ENCODE data around the gene RXYLT1.
A peak's percentile ranks its signal among the peaks of the same experiment; 100 is the strongest.
"Not testable (repeated sequence)": the region's sequence is repeated elsewhere in the genome, so short reads cannot be mapped to it uniquely, and the experiment has no call there.

Gene RXYLT1

DNA sequence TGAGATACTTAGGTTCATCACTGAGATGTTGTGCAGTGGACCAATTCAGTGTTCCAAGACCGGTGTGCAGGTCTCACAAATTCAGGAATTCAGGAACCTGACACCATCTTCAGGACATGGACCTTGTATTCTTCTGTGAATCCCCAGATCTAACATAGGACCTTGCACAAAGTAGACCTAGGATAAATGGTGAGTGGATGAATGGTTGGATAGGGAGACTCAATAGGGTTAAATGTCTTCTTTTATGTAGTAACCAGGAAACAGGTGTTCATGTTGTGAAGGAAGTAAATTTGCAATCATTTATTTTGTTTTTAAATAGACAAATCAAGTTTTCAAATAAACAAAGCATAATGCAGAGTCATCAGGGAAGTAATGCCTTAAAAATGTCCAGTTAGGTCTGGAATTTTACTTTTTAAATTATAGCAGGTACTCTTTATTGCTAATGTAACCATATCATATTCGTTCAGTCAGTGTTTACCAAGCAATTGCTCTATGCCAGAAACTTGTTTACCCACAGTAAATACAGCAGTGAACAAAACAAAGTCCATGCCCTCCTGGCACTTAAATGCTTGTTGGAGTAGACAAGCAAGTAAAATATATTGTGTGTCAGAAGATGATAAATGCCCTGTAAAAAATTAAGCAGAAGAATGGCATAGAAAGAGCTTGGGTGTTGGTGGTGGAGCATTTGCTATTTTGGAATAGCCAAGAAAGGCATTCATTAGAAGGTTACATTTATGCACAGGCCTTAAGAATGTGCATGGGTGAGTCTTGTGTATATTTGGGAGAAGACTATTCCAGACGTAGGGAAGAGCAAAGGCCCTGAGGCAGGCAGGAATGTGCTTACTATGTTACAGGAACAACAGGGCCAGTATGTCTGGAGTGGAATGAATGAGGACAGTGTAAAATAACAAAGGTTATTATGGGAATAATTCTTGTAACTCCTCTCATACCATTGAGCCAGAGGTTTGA, 26.3 kb downstream of the RXYLT1 start:
- DNase-seq, result no peak

DNA sequence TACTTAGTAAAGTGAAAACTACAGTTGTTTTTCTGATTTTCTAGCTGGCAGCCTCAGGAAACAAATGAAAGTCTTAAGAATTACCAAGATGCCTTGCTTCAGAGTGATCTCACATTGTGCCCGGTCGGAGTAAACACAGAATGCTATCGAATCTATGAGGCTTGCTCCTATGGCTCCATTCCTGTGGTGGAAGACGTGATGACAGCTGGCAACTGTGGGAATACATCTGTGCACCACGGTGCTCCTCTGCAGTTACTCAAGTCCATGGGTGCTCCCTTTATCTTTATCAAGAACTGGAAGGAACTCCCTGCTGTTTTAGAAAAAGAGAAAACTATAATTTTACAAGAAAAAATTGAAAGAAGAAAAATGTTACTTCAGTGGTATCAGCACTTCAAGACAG, 28.9 kb downstream of the RXYLT1 start:
- no peak for DNase-seq

DNA sequence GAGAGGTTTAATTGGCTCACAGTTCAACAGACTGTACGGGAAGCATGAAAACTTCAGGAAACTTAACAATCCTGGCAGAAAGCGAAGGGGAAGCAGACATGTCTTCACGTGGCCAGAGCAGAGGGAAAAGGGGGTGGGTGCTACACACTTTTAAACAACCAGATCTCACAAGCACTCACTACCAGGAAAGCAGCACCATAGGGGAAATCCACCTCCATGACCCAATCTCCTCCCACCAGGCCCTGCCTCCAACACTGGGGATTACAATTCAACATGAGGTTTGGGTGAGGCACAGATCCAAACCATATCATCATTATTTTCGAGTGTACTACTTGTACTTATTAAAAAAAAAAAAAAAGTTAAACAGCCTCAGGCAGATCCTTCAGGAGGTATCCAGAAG, 29.9 kb downstream of the RXYLT1 start:
- DNase-seq, result no peak

DNA sequence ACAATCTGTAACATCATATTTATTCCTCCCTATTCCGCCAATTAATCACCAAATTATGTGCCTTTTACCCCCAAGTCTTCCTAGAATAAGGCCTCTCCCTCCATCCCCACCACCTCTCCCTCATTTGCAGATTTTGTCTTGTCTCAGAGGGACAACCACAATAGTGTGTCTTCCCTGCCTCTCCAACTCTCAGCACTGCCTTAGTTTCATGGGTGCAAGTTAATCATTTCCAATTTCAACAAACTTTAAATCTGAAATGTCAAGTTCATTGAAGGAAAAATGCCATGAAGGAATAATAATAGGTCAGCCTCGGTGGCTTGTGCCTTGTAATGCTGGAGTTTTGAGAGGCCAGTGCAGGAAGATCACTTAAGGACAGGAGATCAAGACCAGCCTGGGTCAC, 31.6 kb downstream of the RXYLT1 start:
- DNase-seq, result no peak

DNA sequence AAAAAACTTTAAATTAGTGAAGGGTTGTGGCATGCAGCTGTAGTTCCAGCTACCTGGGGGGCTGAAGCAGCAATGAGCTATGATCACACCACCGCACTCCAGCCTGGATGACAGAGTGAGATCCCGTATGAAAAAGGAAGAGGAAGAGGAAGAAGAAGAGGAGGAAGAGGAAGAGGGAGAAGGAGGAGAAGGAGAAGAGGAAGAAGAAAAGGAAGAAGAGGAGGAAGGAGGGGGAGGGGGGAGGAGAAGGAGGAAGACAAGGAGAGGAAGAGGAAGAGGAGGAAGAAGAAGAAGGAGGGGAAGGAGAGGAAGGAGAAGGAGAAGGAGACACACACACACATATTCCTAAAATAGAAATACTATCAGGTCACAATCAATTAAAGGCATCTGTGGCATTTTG, 32.0 kb downstream of the RXYLT1 start:
- DNase-seq, result no peak

DNA sequence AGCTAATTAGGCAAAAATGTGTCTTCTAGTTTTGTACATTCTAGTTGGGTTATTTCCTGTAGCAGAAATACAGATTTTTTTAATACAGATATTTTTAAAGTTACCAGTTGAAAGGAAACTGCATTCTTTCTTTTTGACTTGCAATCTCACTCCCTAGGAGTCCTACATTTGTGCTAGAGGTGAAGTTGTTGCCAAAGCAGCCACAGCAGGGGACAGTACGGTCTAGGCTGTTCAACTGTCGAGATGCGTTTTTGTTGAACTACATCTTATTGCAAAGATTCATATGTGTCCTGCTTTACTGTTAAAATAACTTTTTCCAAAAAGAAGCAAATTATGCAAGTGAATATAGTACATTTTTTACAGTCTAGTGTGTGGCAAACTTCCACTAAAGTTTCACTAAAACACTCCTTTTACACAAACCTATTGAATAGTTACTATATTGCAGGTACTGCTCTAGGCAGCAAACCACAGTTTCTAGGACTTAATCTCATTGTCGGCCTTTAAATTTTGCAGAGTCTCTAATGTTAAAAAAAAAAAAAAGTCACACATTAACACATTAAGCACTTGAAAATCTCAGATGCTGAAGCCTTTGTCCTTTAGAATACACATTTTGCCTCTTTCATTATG, 34.5 kb downstream of the RXYLT1 start:
- no peak for DNase-seq

DNA sequence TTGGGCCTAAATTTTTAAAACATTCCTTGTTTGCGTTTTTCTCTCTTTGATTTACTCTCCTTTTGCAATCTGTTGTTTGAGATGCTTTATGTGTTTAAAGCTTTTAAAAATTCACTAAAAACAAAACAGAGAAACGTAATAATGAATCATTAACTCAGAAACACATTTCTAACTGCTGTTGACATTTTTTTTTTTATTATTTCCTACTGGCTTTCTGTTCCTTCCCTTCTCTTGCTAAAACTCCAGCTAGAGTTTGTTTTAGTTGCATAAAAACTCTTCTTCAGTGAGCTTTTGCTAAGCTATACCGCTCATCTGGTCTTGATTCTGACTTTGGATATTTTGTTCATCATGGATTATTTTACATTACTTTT, 35.8 kb downstream of the RXYLT1 start:
- DNase-seq, result no peak

DNA sequence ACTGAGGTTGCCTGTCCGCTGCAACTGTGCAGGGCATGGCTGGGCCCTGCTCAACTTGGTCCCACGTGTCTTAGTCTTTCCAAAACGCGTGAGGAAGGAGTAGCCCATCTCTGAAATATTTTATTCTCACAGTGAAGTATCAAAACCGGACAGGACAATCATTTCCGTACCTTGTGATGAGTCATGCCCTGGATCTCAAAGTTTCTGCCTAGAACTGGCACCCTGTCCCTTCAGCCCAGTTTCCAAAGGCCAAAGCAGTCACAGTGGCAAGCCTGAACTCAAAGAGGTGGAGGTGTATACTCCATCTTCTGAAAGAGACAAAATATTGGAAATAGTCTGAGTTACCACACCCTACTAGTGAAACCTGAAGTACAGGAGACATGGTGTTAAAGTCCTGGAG, 36.3 kb downstream of the RXYLT1 start:
- DNase-seq, result no peak

DNA sequence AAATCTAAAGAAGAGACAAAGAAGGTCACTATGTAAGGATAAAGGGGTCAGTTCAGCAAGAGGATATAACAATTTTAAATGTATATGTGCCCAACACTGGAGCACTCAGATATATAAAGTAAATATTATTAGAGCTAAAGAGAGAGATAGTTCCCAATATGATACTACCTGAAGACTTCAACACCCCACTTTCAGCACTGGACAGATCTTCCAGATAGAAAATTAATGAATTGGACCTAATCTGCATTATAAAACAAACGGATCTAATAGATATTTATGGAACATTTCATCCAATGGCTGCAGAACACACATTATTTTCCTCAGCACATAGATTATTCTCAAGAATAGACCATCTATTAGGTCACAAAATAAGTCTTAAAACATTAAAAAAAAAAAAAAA, 40.7 kb downstream of the RXYLT1 start:
- no peak for DNase-seq

DNA sequence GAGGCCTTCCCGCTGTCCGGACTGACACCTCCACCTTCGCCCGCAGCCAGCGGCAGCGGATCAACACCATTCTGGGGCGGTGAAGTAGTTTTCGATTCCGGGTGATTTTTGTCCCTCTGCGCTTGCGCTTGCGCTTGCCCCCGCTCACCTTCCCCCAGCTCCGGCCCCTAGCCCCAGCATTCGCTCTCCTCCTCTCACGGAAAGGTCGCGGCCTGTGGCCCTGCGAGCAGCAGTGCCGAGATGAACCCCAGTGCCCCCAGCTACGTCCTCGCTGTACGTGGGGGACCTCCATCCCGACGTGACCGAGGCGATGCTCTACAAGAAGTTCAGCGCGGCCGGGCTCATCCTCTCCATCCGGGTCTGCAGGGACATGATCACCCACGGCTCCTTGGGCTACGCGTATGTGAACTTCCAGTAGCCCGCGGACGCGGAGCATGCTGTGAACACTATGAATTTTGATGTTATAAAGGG, 42.1 kb downstream of the RXYLT1 start:
- peak; percentile 26 for DNase-seq

DNA sequence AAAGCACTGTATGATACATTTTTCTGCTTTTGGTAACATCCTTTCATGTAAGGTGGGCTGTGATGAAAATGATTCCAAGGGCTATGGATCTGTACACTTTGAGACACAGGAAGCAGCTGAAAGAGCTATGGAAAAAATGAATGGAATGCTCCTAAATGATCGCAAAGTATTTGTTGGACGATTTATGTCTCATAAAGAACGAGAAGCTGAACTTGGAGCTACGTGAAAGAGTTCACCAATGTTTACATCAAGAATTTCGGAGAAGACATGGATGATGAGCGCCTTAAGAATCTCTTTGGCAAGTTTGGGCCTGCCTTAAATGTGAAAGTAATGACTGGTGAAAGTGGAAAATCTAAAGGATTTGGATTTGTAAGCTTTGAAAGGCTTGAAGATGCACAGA, 42.6 kb downstream of the RXYLT1 start:
- no peak for DNase-seq

DNA sequence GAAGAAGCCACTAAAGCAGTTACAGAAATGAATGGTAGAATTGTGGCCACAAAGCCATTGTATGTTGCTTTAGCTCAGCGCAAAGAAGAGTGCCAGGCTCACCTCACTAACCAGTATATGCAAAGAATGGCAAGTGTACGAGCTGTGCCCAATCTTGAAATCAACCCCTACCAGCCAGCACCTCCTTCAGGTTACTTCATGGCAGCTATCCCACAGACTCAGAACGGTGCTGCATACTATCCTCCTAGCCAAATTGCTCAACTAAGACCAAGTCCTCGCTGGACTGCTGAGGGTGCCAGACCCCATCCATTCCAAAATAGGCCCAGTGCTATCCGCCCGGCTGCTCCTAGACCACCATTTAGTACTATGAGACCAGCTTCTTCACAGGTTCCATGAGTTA, 43.3 kb downstream of the RXYLT1 start:
- DNase-seq, result no peak

DNA sequence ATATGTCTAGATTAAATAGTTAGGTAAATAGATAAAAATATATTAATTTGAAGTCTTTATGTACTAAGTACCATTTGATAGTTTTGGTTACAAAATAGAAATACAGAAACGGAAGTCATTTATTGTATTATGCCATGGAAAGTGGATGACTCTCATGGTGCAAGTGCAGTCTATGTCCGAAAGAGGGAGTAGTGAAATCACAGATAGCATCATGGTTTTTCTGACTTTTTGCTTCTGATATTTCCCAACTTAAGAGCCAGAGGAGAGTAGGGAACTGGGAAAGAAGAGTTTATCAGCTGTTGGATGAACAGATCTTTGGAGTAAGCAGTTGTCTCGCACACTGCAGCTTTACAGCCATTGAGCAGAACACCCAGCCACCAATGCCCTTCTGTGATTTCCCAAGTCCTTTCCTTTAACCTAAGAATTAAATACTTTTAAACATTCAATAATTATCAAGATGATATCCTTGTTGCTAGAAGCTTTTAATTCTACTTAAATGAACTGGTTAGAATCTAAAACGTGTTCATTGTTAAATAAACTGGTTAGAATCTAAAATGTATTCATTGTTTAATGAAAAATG, 46.4 kb downstream of the RXYLT1 start:
- DNase-seq, result peak; percentile 42

DNA sequence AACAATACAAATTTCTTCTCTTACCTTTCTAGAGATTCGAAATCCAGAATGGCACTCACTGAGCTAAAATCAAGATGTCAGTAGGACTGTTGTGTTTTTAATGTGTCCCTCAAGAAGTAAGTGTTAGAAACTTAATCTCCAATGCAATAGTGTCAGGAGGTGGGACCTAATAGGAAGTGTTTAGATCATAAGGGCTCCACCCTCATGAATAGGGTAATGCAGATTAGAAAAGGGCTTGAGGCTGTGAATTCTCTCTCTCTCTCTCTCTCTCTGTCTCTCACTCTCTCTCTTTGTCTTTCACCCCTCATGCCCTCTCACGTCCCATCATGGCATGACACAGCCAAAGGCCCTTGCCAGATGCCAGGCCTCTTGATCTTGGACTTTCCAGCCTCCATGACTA, 49.2 kb downstream of the RXYLT1 start:
- DNase-seq, result no peak

DNA sequence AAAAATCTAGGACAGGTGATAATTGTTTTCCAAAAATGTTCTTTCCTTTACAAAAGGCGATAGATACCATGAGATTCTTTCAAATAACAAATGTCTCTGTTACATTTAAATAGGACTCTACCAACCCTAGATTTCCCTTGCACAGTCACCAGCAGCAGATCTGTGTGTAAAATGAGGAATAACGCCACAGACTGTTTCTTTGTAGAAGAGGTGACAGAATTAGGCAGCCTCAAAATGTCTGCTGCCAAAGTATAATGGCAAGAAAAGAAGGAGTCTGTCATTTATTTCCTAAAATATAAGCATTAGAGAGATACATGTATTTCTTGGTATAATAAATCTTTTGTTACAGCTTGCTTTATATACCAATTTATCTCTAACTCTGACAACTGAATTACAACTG, 56.3 kb downstream of the RXYLT1 start:
- no peak for DNase-seq

DNA sequence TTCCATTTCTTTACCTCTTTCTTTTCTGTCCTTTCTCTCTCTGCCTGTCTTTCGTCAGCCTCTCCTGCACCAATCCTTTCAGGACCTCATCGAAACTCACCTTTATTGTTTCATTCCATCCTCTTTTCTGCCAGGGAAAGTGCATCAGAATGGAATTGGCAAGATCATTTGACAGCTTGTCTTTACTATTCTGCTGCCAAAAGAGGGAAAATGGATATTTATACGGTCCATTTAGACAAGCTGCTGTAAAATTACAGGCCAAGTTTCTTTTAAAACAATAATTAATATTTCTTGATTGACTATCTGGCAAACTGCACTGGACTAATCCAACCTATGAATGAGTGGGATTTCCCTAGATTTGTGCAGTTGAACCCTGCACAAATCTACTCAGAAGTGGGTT, 57.2 kb downstream of the RXYLT1 start:
- no peak for DNase-seq

DNA sequence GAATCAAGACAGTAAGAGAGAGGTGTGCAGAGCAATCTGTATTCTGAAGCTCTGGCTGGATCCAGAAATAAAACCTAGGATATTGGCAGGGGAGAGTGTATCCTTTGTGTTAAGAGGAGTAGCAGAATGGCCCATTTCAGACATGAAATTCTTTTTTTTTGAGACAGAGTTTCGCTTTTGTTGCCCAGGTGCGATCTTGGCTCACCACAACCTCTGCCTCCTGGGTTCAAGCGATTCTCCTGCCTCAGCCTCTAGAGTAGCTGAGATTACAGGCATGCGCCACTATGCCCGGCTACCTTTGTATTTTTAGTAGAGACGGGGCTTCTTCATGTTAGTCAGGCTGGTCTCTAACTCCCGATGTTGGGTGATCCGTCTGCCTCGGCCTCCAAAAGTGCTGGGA, 58.7 kb downstream of the RXYLT1 start:
- DNase-seq, result no peak

DNA sequence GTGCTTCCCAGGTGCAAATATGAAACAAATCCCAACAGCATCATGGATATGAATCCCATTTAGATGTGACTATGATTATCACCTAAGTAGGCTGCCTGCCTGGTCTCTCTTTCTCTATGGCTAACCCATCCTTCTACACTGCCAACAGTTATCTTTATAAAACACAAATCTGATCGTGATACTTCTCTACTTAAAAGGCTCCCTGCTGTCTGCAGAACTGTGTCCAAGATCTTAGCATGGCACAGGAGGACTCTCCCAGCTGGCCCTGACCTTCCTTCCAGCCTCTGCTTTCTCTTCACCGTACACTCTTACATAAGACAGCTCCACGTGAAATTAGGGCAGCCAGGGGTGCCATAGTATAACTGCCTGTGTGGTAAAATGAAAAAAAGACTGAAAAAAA, 61.3 kb downstream of the RXYLT1 start:
- DNase-seq, result no peak

DNA sequence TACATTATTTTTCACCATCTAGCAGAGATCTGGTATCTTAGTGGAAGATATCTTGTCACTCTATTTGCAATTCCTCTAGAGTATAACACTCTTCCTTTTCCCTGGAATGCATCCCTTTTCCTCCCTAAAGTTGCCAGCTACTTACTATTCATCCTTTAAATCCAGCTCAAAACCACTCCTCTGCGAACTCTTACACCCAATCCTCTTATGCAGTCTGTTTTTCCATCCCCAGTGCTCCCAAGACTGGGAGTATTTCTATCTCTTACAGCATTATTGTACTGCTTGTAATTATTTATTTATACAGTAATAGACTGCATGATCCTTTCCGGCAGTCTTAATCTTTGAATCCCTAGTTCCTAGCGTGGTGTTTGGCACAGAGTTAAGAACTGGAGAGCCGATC, 61.9 kb downstream of the RXYLT1 start:
- DNase-seq, result no peak

DNA sequence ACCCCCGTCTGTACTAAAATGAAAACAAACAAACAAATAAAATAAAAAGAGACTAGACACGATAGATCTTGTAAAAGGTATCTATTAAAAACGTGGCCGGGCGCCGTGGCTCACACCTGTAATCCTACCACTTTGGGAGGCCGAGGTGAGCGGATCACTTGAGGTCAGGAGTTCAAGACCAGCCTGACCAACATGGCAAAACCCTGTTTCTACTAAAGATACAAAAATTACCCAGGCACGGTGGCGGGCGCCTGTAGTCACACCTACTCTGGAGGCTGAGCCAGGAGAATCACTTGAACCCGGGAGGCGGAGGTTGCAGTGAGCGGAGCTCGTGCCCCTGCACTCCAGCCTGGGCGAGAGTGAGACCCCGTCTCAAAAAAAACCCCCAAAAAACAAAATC, 63.0 kb downstream of the RXYLT1 start:
- not testable (repeated sequence) for DNase-seq

DNA sequence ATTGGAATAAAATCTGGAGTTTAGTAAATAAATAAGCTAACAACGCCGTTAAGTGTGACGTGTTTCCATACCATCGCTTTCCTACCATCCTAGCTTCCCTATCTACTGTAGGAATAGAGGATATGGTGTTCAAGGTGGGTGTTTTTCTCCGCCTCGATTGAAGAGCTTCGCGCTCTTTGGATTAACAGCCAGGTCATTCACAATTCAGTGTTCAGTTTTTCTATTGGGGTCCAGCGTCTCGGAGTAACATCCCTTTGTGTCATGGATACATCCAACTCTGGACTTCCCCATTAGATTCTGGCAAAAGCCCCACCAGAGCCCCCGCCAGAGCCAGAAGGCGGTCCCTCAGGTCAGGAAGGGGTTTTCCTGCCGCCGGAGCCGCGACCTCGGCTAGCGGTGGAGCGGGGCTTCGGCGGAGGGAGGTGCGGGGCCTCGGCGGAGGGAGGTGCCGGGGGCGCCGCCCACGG, 63.6 kb downstream of the RXYLT1 start:
- no peak for DNase-seq

DNA sequence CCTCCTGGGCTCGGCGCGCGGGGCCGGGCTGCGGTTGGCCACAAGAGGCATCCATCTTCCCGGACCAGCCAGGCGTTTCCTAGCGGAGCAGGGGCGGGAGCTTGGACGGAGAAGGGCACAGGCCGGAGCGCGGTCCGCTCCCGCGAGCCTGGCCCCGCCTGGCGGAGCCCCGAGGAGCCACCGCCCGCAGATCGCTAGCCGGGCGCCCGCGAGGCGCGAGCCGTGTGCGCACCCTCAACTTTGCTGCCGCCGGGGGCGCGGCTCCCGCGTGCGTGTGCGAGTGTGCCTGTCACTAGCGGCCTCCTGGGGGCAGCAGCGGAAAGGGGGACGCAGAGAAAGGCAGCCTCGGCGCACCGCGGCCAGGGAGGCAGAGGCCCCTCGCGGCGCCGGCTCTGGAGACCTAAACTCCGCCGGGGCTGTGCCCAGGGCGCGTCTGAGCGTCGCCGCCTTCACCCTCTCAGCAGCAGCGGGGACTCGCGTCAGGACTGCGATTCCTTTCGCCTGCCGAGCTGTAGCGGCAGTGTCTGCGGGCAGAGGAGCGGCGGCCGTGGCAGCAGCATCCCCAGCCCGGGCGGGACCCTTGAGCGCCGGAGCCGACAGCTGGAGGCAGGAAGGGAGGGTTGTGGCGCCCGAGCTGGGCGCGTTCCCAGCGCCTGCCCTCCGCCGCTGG, 64.1 kb downstream of the RXYLT1 start:
- peak; percentile 93 for DNase-seq

Measured in midbrain (tissue), 1 donor.